IPS-NIHi11 (cell line): ENCODE data around the gene MRNIP.
"Not testable (repeated sequence)": the region's sequence is repeated elsewhere in the genome, so short reads cannot be mapped to it uniquely, and the experiment has no call there.

ENCODE experiments used
- DNase-seq: peaks from one replicate; pipeline ENCODE4 v3.0.0; 2012; ENCODE audit warnings: mixed read lengths, low spot score

Gene MRNIP

DNA sequence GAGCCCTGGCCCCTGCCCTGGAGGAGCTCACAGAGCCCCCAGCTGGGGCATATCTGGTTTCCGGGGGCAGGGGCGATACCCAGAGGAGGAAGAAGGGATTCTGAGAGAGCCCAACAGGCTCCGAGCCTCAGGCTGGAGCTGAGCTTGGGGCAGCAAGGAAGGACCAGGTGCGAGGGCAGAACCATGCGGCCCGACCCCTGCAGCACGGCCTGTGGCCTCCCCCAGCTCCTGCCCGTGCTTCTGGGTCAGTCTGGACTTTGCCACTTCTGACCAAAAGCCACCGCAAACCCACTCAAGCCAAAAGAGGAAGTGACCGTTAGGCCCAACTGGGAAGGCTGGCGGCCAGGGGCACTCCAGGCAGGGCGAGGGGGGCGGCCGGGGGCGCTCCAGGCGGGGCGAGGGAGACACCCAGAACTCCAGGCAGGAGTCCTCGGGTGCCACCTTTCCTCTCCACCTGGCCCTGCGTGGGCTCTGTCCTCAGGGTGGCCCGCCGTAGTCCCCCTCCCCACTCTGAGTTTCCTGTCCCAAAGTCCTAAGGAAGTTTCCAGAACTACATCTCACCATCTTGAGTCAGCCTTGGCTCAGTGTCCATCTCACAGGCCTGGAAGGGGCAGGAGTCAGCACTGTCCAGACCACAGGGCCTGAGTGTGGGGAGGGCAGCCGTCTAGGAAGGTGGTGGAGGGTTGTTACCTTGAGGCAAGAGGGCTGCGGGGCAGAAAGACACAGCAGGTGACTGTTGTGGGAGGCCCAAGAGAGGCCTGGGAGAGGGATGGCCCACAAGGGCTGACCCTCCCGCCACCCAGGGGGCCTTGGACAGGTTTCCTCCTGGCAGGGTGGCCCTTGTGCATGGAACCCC, 65.8 kb downstream of the MRNIP start:
- DNase-seq: no peak

DNA sequence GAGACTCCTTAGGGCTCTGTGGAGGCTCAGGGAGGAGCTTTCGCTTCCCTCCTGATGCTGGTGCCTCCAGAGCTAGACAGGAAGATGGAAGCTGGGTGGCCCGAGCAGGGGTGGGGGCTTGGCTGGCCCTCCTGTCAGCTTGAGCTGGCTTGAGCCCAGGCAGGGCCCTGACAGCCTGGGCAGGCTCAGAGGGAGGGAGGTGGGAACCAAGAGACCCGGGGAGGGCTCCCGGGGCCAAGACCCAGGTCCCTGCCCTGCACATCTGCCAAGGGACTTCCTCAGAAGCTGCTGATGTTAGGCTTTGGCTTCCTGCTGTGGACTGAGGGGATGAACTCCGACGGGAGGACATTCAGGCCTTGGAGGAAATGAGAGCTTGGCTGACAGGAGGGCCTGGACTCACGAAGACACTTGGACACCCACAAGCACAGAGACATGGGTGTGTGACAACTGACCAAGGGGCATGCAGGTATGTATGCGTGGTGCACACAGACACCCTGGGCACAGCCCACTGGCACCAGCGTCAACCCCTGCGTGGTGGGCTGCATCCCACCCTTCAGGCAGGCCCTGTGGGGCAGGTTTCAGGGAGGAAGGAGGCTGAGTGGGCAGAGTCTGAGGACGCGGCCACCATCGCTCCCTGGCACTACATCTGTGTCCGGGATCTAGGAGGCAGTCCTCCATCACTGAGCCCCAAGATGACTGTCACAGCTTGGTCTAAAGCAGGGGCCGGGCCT, 66.6 kb downstream of the MRNIP start:
- no peak for DNase-seq

DNA sequence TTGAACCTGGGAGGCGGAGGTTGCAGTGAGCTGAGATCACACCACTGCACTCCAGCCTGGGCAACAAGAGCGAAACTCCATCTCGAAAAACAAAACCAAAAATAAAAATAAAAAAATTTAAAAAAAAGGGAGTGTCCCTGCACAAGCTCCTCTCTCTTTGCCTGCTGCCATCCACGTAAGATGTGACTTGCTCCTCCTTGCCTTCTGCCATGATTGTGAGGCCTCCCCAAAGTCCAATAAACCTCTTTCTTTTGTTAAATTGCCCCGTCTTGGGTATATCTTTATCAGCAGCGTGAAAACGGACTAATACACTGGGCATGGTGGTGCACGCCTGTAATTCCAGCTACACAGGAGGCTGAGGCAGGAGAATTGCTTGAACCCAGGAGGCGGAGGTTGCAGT, 69.3 kb downstream of the MRNIP start:
- not testable (repeated sequence) for DNase-seq

DNA sequence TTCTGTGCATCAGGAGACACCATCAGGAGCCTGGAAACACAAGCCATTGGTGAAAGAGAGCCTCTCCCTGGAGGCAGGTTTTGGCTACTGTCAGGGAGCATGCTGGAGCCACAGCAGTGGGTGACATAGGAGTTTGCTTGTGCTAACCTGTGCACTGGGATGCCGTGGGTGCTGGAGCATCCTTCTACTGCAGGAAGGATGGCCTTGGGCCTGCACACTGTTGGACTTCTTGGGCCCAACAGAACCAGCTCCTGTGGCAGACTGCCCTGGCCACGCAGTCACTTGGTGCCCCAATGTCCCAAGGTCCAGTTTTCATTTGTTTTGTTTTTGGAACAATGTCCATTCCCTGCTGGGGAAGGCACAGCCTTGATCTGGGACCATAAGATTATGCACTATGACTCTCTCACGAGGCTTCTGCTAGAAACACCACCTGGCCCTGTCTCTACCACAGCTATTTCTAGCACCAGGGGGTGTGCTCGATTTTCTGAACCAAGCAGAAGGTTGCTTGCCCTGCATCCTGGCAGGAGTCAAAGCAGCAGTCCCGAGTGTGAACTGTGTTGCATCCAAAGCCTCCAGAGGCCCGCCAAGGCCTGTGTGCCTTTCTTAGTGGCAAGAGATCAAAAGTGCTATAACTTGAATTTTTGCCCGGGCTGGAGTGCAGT, 70.3 kb downstream of the MRNIP start:
- DNase-seq: no peak
